Naive thymus-derived CD4-positive, alpha-beta T cell (primary cell): ENCODE data around the gene ARAF. TPM values are rescaled to one million over a fixed set of nuclear protein-coding genes. Genes with fewer than 3 reads are reported as not detected.
A peak's percentile ranks its signal among the peaks of the same experiment; 100 is the strongest.

Source experiments
- ATAC-seq: fragments of 150-1000 bp; cut with Tn5 transposase; 2 replicates; pipeline ENCODE4 v1.10.0; 2021; ENCODE audit warnings: mild to moderate bottlenecking, moderate library complexity
- CTCF ChIA-PET: fragments of 350-600 bp; sonication (Branson Sonifier 250); formaldehyde crosslinking; loops from one replicate; lab custom pipeline; 2021; ENCODE audit warnings: antibody characterized with exemption; lab: Charles Lee
- POLR2A ChIA-PET: fragments of 350-600 bp; sonication (Branson Sonifier 250); formaldehyde crosslinking; loops from one replicate; lab custom pipeline; 2021; ENCODE audit warnings: antibody characterized with exemption, inconsistent platforms; lab: Charles Lee
- DNase-seq, 9 donors: peaks; one replicate each; pipeline versions ENCODE4 v3.0.0 to v3.0.0-alpha.2; 2020 to 2022; ENCODE audit warnings: mixed read lengths in 1 of 9
- H3K27ac ChIP-seq: one replicate; pipeline ENCODE4 v1.7.0; 2013; ENCODE audit warnings: mild to moderate bottlenecking, low read depth, low read length, moderate library complexity
- H3K27me3 ChIP-seq, 2 donors: one replicate each; pipeline ENCODE4 v1.7.0; 2013; ENCODE audit warnings: low read length in 2 of 2, mild to moderate bottlenecking in 2 of 2, moderate library complexity in 2 of 2; ENCODE audit not compliant: control insufficient read depth in 2 of 2, insufficient read depth in 2 of 2
- H3K36me3 ChIP-seq, 3 experiments: 1 replicate in 2 of 3; 2 replicates in 1 of 3; pipeline ENCODE4 v1.7.0; 2013; ENCODE audit warnings: low read length in 3 of 3, mild to moderate bottlenecking in 3 of 3, moderate library complexity in 1 of 3; ENCODE audit not compliant: insufficient read depth in 3 of 3, control insufficient read depth in 2 of 3
- H3K4me1 ChIP-seq, 2 donors: one replicate each; pipeline ENCODE4 v1.7.0; 2013; ENCODE audit warnings: low read length in 2 of 2, mild to moderate bottlenecking in 2 of 2, moderate library complexity in 1 of 2; ENCODE audit not compliant: control insufficient read depth in 2 of 2, insufficient read depth in 2 of 2
- H3K4me3 ChIP-seq: 2 replicates; pipeline ENCODE4 v1.7.0; 2013; ENCODE audit warnings: mild to moderate bottlenecking, low read length
- H3K9me3 ChIP-seq, 3 experiments: 1 replicate in 2 of 3; 2 replicates in 1 of 3; pipeline ENCODE4 v1.7.0; 2013; ENCODE audit warnings: low read length in 3 of 3; ENCODE audit not compliant: control insufficient read depth in 2 of 3
- H3K27ac Mint-ChIP-seq, 9 donors: one replicate each; pipeline ENCODE4 v1.8.0; 2020 to 2022; ENCODE audit warnings: mixed read lengths in 9 of 9, mild to moderate bottlenecking in 8 of 9, moderate library complexity in 5 of 9, inconsistent platforms in 2 of 9
- H3K27me3 Mint-ChIP-seq, 5 donors: one replicate each; pipeline ENCODE4 v1.8.0; 2021 to 2022; ENCODE audit warnings: mixed read lengths in 5 of 5, mild to moderate bottlenecking in 1 of 5
- H3K36me3 Mint-ChIP-seq, 5 donors: one replicate each; pipeline ENCODE4 v1.8.0; 2020 to 2022; ENCODE audit warnings: mixed read lengths in 5 of 5, mild to moderate bottlenecking in 3 of 5, inconsistent platforms in 1 of 5
- H3K4me1 Mint-ChIP-seq, 7 donors: one replicate each; pipeline ENCODE4 v1.8.0; 2020 to 2022; ENCODE audit warnings: mixed read lengths in 7 of 7, mild to moderate bottlenecking in 3 of 7, inconsistent platforms in 1 of 7
- H3K4me3 Mint-ChIP-seq, 10 donors: one replicate each; pipeline ENCODE4 v1.8.0; 2020 to 2022; ENCODE audit warnings: mild to moderate bottlenecking in 10 of 10, mixed read lengths in 10 of 10, moderate library complexity in 6 of 10, inconsistent platforms in 2 of 10
- H3K9me3 Mint-ChIP-seq, 11 donors: one replicate each; pipeline ENCODE4 v1.8.0; 2020 to 2022; ENCODE audit warnings: mixed read lengths in 11 of 11, mild to moderate bottlenecking in 4 of 11, inconsistent platforms in 1 of 11, moderate library complexity in 1 of 11
- intact Hi-C, 2 donors: fragments of 100-400 bp; cut with micrococcal nuclease; formaldehyde crosslinking; loops; one replicate each; pipeline ENCODE4 v1.15.1; 2023
- polyA plus RNA-seq, 2 donors: library from polyadenylated mRNA; unstranded; fragments of 300-500 nt; fragmentation: Illumina TruSeq; gene quantifications; one replicate each; pipeline ENCODE4 v1.2.3, GENCODE V29; 2021
- total RNA-seq, 6 experiments: library from RNA in 5 of 6; stranded (reverse) in 5 of 6; gene quantifications; 1 replicate in 5 of 6; 2 replicates in 1 of 6; pipeline ENCODE4 v1.2.3 and lab custom pipeline; 2021 to 2026

The ARAF gene
- total and polyA plus RNA-seq, 7 experiments from 2014 or later: 74.7 to 130 (median 106) TPM

DNA sequence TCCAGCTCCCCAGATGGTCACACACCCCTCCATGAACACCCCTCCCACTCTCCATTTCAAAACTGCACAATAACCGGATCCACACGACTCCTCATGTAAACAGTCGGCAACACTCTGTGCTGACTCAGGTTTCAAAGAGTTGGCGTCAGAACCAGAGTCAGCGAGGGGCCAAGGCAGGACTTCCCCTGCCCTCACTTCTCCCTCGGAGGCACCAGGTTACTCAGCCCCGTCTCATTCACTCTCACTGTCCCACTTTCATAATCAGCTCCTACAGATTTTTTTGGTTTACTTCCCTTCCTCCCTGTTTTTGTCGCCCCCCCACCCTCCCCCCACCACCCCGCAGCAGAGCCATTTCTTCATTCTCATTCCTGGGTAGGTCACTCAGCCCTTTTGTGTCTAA is 18.5 kb downstream of the ARAF start:
- Histone ChIP-seq H3K27ac (no peak overlapping the region), H3K27me3 (no peaks in the 10 kb centered on the region), H3K36me3 (no peaks in the 10 kb centered on the region), H3K4me3 (no peak overlapping the region), H3K9me3 (no peaks in the 10 kb centered on the region), H3K4me1 (peaks cover 9 to 17% of the 10 kb centered on the region in 2 donors)
- ChIA-PET CTCF (no interaction called here), POLR2A (no interaction called here)
- intact Hi-C loops: no loop called here
- Mint-ChIP-seq H3K4me3 (peak overlapping the region in 1 of 10 donors; percentile 43), H3K36me3 (peaks cover 0 to 10% (median 0%) of the 10 kb centered on the region in 5 donors), H3K27ac (peak overlapping the region in 2 of 9 donors; percentile 62 to 67), H3K9me3 (peaks cover 0 to 4% (median 0%) of the 10 kb centered on the region in 11 donors), H3K4me1 (peaks cover 15 to 35% (median 23%) of the 10 kb centered on the region in 7 donors), H3K27me3 (no peaks in the 10 kb centered on the region)
- DNase-seq: peak in 1 of 9 donors; percentile 38
- peak; percentile 66 for ATAC-seq

DNA sequence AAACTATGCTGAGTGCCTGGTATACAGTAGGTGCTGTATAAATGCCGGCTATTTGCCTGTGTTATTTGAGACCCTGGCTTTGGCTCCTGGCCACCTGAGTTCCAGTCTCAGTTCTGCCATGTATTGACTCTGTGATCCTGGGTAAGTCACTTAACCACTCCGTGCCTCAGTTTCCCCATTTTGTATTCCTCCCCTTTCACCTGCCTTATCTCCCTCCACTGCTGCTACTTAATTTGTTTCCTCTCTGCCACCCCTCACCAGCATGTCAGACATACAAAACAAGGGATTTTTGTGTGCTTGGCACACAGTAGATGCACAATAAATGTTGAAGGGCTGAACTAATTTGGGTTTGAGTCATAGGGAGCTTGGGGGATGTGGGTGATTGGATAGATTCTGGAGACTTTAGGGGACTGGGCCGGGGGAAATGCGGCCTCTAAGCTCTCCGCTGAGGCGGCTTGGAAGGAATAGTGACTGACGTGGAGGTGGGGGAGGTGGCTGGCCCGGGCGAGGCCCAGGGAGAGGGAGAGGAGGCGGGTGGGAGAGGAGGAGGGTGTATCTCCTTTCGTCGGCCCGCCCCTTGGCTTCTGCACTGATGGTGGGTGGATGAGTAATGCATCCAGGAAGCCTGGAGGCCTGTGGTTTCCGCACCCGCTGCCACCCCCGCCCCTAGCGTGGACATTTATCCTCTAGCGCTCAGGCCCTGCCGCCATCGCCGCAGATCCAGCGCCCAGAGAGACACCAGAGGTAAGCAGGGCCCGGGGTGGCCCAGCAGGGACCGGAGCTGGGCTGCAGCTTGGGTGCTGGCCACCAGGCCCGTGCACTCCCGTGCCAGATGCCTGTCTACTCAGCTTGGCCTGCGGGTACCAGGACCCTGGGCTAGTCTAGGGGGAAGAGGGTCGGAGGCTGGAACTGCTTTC is 21.0 kb downstream of the ARAF start, which contains the start of gene TIMP1:
TIMP1 (plus strand) TSS at position 706 of the 917 bp plus-strand sequence. CDS start 980 bp downstream, outside the sequence.
- peak within 1 kb of the TSS; percentile 52 for H3K4me3 ChIP-seq
- H3K27ac ChIP-seq: peak within 1 kb of the TSS; percentile 58
- intact Hi-C loops: loop anchor here (1.0 to 5.0 kb wide), 7 partner anchors 13 to 77 kb away; partner anchors contain the start of genes ARAF (in 1 of the 2), CFP (in 1 of the 2), ELK1 (in 1 of the 2) and UXT (in 1 of the 2)
- Mint-ChIP-seq H3K27me3 (no peaks in the 10 kb centered on the region), H3K4me3 (peak within 1 kb of the TSS; percentile 65 to 88 (median 76)), H3K36me3 (peaks cover 0 to 19% (median 0%) of the 10 kb centered on the region in 5 donors), H3K27ac (peak within 1 kb of the TSS; percentile 57 to 90 (median 82)), H3K4me1 (peaks cover 15 to 40% (median 24%) of the 10 kb centered on the region in 7 donors), H3K9me3 (peaks cover 0 to 4% (median 0%) of the 10 kb centered on the region in 11 donors)
- ChIA-PET CTCF (interaction anchor here (0.6 to 0.7 kb wide), 2 partner anchors 46 to 347 kb away, joined by 3 to 4 read pairs; no protein-coding TSS in a partner anchor), POLR2A (interaction anchor here (0.8 to 1.8 kb wide), 6 partner anchors 8 to 52 kb away, joined by 3 to 8 read pairs (median 4); no protein-coding TSS in a partner anchor)
- no peaks in the 10 kb centered on the region for H3K9me3 ChIP-seq
- no peaks in the 10 kb centered on the region for H3K27me3 ChIP-seq
- DNase-seq (peak in 8 of 9 donors; percentile 36 to 80 (median 46)), ATAC-seq (peak; percentile 93)
- H3K36me3 ChIP-seq: no peaks in the 10 kb centered on the region
- H3K4me1 ChIP-seq: peaks cover 9 to 17% of the 10 kb centered on the region in 2 donors

DNA sequence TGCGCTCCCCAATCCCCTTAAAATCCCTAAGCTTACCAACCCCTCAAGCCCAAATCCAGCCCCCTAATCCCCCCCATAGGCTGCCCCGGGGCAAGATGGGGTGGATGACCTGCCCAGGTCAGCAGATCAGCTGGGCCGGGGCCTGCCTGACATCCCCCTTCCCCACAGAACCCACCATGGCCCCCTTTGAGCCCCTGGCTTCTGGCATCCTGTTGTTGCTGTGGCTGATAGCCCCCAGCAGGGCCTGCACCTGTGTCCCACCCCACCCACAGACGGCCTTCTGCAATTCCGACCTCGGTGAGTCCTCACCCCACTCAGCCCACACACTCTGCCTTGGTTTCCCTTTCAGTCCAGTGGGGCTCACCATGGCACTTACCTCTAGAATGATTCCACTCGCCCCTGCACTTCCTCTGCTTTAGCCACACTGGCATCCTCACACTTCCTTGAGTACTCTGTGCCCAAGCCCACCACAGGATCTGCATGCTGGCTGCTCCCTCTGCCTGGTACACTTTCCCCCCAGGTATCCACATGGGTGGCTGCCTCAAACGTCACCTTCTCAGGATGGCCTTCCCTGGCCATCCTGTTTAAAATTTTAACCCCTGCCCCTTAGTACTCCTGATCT is 22.3 kb downstream of the ARAF start:
- DNase-seq: no peak
- H3K27me3 Mint-ChIP-seq: no peaks in the 10 kb centered on the region
- H3K27ac Mint-ChIP-seq: peak overlapping the region; percentile 26 to 87 (median 68)
- peaks cover 0 to 19% (median 0%) of the 10 kb centered on the region in 5 donors for H3K36me3 Mint-ChIP-seq
- ChIA-PET POLR2A (interaction anchor here (0.7 to 1.6 kb wide), 2 partner anchors 12 to 40 kb away, joined by 4 to 8 read pairs; no protein-coding TSS in a partner anchor), CTCF (no interaction called here)
- no peak for ATAC-seq
- H3K27me3 ChIP-seq: no peaks in the 10 kb centered on the region
- no peaks in the 10 kb centered on the region for H3K36me3 ChIP-seq
- peaks cover 9 to 17% of the 10 kb centered on the region in 2 donors for H3K4me1 ChIP-seq
- H3K9me3 Mint-ChIP-seq: peaks cover 0 to 2% (median 0%) of the 10 kb centered on the region in 11 donors
- intact Hi-C loops: loop anchor here (2.0 to 5.0 kb wide), 3 partner anchors 39 to 67 kb away; partner anchors contain the start of genes CFP (in 1 of the 2) and ELK1 (in 1 of the 2)
- peaks cover 15 to 35% (median 18%) of the 10 kb centered on the region in 7 donors for H3K4me1 Mint-ChIP-seq
- H3K9me3 ChIP-seq: no peaks in the 10 kb centered on the region
- peak overlapping the region; percentile 29 for H3K27ac ChIP-seq
- H3K4me3 ChIP-seq: no peak overlapping the region
- H3K4me3 Mint-ChIP-seq: peak overlapping the region in 9 of 10 donors; percentile 17 to 88 (median 43)

DNA sequence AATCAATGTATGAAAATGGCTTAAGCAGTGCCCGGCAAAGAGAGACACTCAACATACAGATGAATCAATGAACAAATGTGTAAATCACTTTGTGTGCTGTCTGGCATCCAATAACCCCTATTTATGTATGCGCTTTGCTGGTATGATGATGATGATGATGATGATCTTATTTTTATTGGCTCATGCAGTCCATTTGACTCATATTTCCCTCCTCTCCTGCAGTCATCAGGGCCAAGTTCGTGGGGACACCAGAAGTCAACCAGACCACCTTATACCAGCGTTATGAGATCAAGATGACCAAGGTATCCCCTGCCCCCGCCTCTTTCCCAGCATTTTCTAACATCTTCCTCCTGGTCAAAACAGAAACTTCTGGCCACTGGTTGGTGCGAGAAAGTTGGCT is 23.7 kb downstream of the ARAF start:
- H3K27me3 Mint-ChIP-seq: no peaks in the 10 kb centered on the region
- peak overlapping the region in 3 of 9 donors; percentile 9 to 87 (median 85) for H3K27ac Mint-ChIP-seq
- H3K4me1 Mint-ChIP-seq: peaks cover 13 to 33% (median 18%) of the 10 kb centered on the region in 7 donors
- no peaks in the 10 kb centered on the region for H3K9me3 ChIP-seq
- CTCF ChIA-PET: no interaction called here
- H3K4me1 ChIP-seq: peaks cover 9 to 17% of the 10 kb centered on the region in 2 donors
- POLR2A ChIA-PET: no interaction called here
- peak overlapping the region in 1 of 10 donors; percentile 3 for H3K4me3 Mint-ChIP-seq
- no peak overlapping the region for H3K27ac ChIP-seq
- H3K27me3 ChIP-seq: no peaks in the 10 kb centered on the region
- no peak for DNase-seq
- intact Hi-C loops: loop anchor here in 1 of 2 donors (5.0 kb wide), 1 partner anchor 38 kb away; no protein-coding TSS in a partner anchor
- H3K9me3 Mint-ChIP-seq: peaks cover 0 to 2% (median 0%) of the 10 kb centered on the region in 11 donors
- H3K36me3 ChIP-seq: no peaks in the 10 kb centered on the region
- no peak for ATAC-seq
- peaks cover 0 to 19% (median 0%) of the 10 kb centered on the region in 5 donors for H3K36me3 Mint-ChIP-seq
- no peak overlapping the region for H3K4me3 ChIP-seq

DNA sequence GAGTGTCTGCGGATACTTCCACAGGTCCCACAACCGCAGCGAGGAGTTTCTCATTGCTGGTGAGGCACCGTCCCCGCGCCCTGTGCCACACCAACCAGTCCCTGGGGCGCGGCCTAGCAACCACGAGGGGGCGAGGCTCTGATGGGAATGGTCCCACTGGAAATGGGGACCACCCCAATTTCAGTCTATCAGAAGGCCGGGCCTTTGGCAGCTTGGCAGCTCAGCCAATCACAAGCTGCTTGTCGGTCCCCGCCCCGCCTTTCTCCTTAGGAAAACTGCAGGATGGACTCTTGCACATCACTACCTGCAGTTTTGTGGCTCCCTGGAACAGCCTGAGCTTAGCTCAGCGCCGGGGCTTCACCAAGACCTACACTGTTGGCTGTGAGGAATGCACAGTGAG is 24.3 kb downstream of the ARAF start:
- Histone ChIP-seq H3K9me3 (no peaks in the 10 kb centered on the region), H3K27me3 (no peaks in the 10 kb centered on the region), H3K27ac (no peak overlapping the region), H3K4me3 (no peak overlapping the region), H3K36me3 (no peaks in the 10 kb centered on the region), H3K4me1 (peaks cover 9 to 17% of the 10 kb centered on the region in 2 donors)
- Mint-ChIP-seq H3K27ac (no peak overlapping the region), H3K36me3 (peaks cover 0 to 19% (median 0%) of the 10 kb centered on the region in 5 donors), H3K4me1 (peaks cover 10 to 30% (median 18%) of the 10 kb centered on the region in 7 donors), H3K27me3 (no peaks in the 10 kb centered on the region), H3K9me3 (peaks cover 0 to 2% (median 0%) of the 10 kb centered on the region in 11 donors), H3K4me3 (no peak overlapping the region)
- no peak for ATAC-seq
- CTCF ChIA-PET: no interaction called here
- intact Hi-C loops: no loop called here
- no peak for DNase-seq
- POLR2A ChIA-PET: no interaction called here
